Measurements from ENCODE around the gene ANKMY2.

Gene ANKMY2

GRCh38 chr7:16558761-16559302 lies 86.7 kb downstream of the ANKMY2 start:
- DNase-seq (ENCODE audit: low read depth): no peak
- H3K4me3 ChIP-seq (replicated peaks; ENCODE audit: low read depth, low read length): no peak overlapping the region
- TF ChIP-seq, protein P1, sequence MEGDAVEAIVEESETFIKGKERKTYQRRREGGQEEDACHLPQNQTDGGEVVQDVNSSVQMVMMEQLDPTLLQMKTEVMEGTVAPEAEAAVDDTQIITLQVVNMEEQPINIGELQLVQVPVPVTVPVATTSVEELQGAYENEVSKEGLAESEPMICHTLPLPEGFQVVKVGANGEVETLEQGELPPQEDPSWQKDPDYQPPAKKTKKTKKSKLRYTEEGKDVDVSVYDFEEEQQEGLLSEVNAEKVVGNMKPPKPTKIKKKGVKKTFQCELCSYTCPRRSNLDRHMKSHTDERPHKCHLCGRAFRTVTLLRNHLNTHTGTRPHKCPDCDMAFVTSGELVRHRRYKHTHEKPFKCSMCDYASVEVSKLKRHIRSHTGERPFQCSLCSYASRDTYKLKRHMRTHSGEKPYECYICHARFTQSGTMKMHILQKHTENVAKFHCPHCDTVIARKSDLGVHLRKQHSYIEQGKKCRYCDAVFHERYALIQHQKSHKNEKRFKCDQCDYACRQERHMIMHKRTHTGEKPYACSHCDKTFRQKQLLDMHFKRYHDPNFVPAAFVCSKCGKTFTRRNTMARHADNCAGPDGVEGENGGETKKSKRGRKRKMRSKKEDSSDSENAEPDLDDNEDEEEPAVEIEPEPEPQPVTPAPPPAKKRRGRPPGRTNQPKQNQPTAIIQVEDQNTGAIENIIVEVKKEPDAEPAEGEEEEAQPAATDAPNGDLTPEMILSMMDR (IDR thresholded peaks at IDR 0.05; ENCODE audit: low read length, missing control alignments): no peak

GRCh38 chr7:16556359-16556758 lies 89.2 kb downstream of the ANKMY2 start:
- TF ChIP-seq, protein P1 (IDR thresholded peaks at IDR 0.05; ENCODE audit: low read length, missing control alignments): no peak
- H3K4me3 ChIP-seq (replicated peaks; ENCODE audit: low read depth, low read length): no peak overlapping the region
- DNase-seq (ENCODE audit: low read depth): no peak

DNA sequence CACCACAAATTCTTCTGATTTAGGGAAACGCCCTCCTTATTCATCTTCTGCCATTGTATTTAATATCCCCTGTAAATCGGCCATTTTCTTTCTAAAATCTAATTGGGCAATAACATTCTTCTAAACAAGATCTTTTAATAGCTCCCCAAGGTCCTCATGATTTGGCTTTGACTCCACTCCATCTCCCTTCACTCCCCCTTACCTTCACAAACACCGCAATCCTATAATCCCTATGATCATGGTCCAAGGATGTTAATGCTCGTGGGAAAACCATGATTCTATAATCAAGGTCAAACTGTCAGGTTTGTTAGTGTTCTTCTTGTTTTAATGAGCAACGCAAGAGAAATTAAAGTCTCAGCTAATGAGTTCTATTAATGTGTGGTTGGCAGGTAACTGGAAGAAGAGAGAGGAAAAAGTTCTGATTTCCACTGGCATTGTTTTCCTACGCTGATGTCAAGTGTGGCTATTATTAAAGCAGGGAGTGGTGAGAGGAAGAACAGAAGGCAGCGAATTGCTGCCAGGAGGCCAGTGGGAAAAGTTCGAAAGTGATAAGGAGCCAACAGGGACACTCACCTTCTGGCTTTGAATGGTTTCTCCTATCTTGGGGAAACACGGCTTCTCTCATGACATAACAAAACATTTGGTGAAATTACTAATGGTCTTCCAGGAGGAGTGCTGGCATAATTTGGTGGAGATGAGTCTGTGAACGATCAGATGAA lies 90.9 kb downstream of the ANKMY2 start:
- DNase-seq (ENCODE audit: low read depth): no peak
- TF ChIP-seq, protein P1 (IDR thresholded peaks at IDR 0.05; ENCODE audit: low read length, missing control alignments): no peak
- H3K4me3 ChIP-seq (replicated peaks; ENCODE audit: low read depth, low read length): no peak overlapping the region

- DNase-seq (ENCODE audit: low read depth): no peak
- H3K4me3 ChIP-seq (replicated peaks; ENCODE audit: low read depth, low read length): no peak overlapping the region
- TF ChIP-seq, protein P1 (IDR thresholded peaks at IDR 0.05; ENCODE audit: low read length, missing control alignments): no peak
Measured at GRCh38 chr7:16550671-16551070, 94.9 kb downstream of the ANKMY2 start.
